Measurements from ENCODE around the gene UBQLN4.

GRCh38 chr1:156064615-156065014 lies 11.0 kb upstream of the UBQLN4 start:
- TF ChIP-seq EZH2phosphoT487 (IDR thresholded peaks at IDR 0.05; ENCODE audit: borderline replicate concordance, low read depth, low read length) (no peak), CTCF (conservative IDR thresholded peaks at IDR 0.05; ENCODE audit: low read length) (no peak)
